Astrocyte of the cerebellum (primary cell): Measurements from ENCODE around the gene ESCO1.
"Not testable (repeated sequence)": the region's sequence is repeated elsewhere in the genome, so short reads cannot be mapped to it uniquely, and the experiment has no call there.

Source experiments
- DNase-seq: peaks from one replicate; pipeline ENCODE4 v3.0.0-alpha.2; 2011; ENCODE audit warnings: low read depth
- H3K4me3 ChIP-seq: 2 replicates; pipeline ENCODE4 v1.5.1; 2011; ENCODE audit warnings: mild to moderate bottlenecking, low read depth, low read length, moderate library complexity
- CTCF ChIP-seq: IDR thresholded peaks from 2 replicates; pipeline ENCODE4 v1.5.1; 2012; ENCODE audit warnings: low read length, low read depth, moderate library complexity, mild to moderate bottlenecking; ENCODE audit errors: missing control alignments
- in situ Hi-C: cut with HindIII; loops from 2 replicates; pipeline ENCODE4 v1.10.0; 2017; ENCODE audit warnings: low sequenced_read_pairs

ESCO1 gene

GRCh38 chr18:21629089-21629832, 28.8 kb upstream of the ESCO1 start:
- in situ Hi-C loops: no loop called here
- H3K4me3 ChIP-seq: no peak overlapping the region
- DNase-seq: no peak
- TF ChIP-seq CTCF: no peak

- in situ Hi-C loops, DNase-seq, H3K4me3 ChIP-seq: not testable (repeated sequence)
These were observed 21.1 kb upstream of the ESCO1 start for GRCh38 chr18:21621640-21622039.

- in situ Hi-C loops: no loop called here
- H3K4me3 ChIP-seq: peak within 1 kb of the TSS; percentile 94
- peak; percentile 97 for TF ChIP-seq CTCF
- DNase-seq: peak; percentile 65
These were observed 11.9 kb upstream of the ESCO1 start, which contains the start of gene SNRPD1 for GRCh38 chr18:21612125-21613039. SNRPD1 (plus strand) TSS chr18:21612314; CDS start chr18:21612430, 116 bp downstream.

- in situ Hi-C loops, DNase-seq: not testable (repeated sequence)
- peak overlapping the region; percentile 94 for H3K4me3 ChIP-seq
These were observed 11.1 kb upstream of the ESCO1 start for GRCh38 chr18:21611401-21612124.

GRCh38 chr18:21605213-21605612, 4.7 kb upstream of the ESCO1 start:
- no peak for DNase-seq
- no peak overlapping the region for H3K4me3 ChIP-seq
- TF ChIP-seq CTCF: no peak
- in situ Hi-C loops: no loop called here

GRCh38 chr18:21604671-21605070, 4.2 kb upstream of the ESCO1 start:
- in situ Hi-C loops: no loop called here
- no peak for TF ChIP-seq CTCF

GRCh38 chr18:21602299-21602587, 1.7 kb upstream of the ESCO1 start:
- in situ Hi-C loops: no loop called here
- no peak for TF ChIP-seq CTCF
- no peak for DNase-seq
- no peak overlapping the region for H3K4me3 ChIP-seq

More at GRCh38 chr18:21604671-21605070, 4.2 kb upstream of the ESCO1 start:
- no peak for DNase-seq
- no peak overlapping the region for H3K4me3 ChIP-seq
